ENCODE measurements around the gene NKTR. TPM values are rescaled to one million over a fixed set of nuclear protein-coding genes. Genes with fewer than 3 reads are reported as not detected.

Gene NKTR
- total RNA-seq, 4 donors from 2014 or later, result 130 to 244 (median 148) TPM

GRCh38 chr3:42694366-42694765, 93.9 kb downstream of the NKTR start:
- TF ChIP-seq CTCF (IDR thresholded peaks at IDR 0.05; ENCODE audit: low read depth), result no peak

- no peak for TF ChIP-seq CTCF (IDR thresholded peaks at IDR 0.05; ENCODE audit: low read depth)
Observed at GRCh38 chr3:42696356-42697288, 96.1 kb downstream of the NKTR start.

GRCh38 chr3:42697289-42698051, 97.0 kb downstream of the NKTR start:
- no peak for TF ChIP-seq CTCF (IDR thresholded peaks at IDR 0.05; ENCODE audit: low read depth)

Other genes starting within 250 kb of the NKTR start
- gene LYZL4, start 190.1 kb upstream of the NKTR start, total RNA-seq, result not detected
- 10 to 100 TPM in 2 of 4 donors, 1 to 10 TPM in 2; 3.6 to 94.6 (median 14.3) TPM for gene VIPR1, start 98.0 kb upstream of the NKTR start, total RNA-seq
- 10 to 100 TPM; 45.6 to 64.3 (median 53.1) TPM for gene SEC22C, start 18.7 kb upstream of the NKTR start, total RNA-seq
- gene SS18L2, start 9.8 kb upstream of the NKTR start, total RNA-seq, result 10 to 100 TPM in 3 of 4 donors, 1 to 10 TPM in 1; 5.7 to 41.7 (median 22.2) TPM
- 10 to 100 TPM; 24.1 to 47.3 (median 32.7) TPM for gene ZBTB47, start 53.0 kb downstream of the NKTR start, total RNA-seq
- gene KLHL40, start 84.9 kb downstream of the NKTR start, total RNA-seq, result not detected
- under 1 TPM in 1 of 4 donors, not detected in 3; 0.17 TPM for gene HHATL, start 102.1 kb downstream of the NKTR start, total RNA-seq
- gene CCDC13, start 172.6 kb downstream of the NKTR start, total RNA-seq, result 1 to 10 TPM in 3 of 4 donors, not detected in 1; 2.9 to 6.6 (median 3.3) TPM
- gene HIGD1A, start 203.8 kb downstream of the NKTR start, total RNA-seq, result 100 to 1,000 TPM; 115 to 236 (median 161) TPM
- gene ACKR2, start 208.8 kb downstream of the NKTR start, total RNA-seq, result 10 to 100 TPM in 2 of 4 donors, 1 to 10 TPM in 2; 7.3 to 22.7 (median 11.2) TPM

Data from subcutaneous adipose tissue (tissue), 4 donors.